GM18499 (cell line): ENCODE measurements around the gene NIFK.
"Not testable (repeated sequence)": the region's sequence is repeated elsewhere in the genome, so short reads cannot be mapped to it uniquely, and the experiment has no call there.

ENCODE experiments used
- ATAC-seq: cut with Tn5 transposase; IDR thresholded peaks from one replicate; pipeline ENCODE4 v1.9.1; 2021; ENCODE audit warnings: moderate number of reproducible peaks; ENCODE audit not compliant: insufficient read depth, unreplicated experiment

Gene NIFK

DNA sequence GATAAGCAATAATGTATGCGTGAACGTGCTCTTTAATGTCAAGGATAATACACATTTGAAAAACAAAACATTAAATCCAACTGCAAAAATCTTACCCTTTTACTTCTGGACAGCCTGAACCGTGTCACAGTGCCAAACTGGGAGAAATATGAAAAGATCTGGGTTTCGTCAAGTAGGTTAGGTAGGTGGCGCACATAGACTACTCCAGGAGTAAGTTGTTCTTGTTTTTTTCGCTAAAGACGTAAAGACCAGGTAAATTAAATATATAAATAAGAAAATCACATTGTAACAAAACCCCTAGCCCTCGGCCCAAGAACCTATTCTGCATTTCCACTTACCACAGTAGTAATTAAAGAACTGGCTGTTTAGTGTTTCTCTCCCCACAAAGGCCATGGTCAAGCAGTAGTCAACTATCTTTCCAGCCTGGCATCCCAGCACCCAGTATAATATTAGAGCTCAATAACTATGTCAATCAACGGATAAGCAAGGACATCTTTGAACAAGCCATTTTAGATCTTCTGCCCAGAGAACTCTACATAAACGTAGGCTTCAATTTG, 1.1 kb downstream of the NIFK start:
- ATAC-seq = no peak

GRCh38 chr2:121734544-121734943, 2.1 kb downstream of the NIFK start:
- ATAC-seq = not testable (repeated sequence)

- no peak for ATAC-seq
Observed at GRCh38 chr2:121731366-121731765, 5.3 kb downstream of the NIFK start.

- no peak for ATAC-seq
Observed at GRCh38 chr2:121727950-121728349, 8.7 kb downstream of the NIFK start.

GRCh38 chr2:121727332-121727731, 9.3 kb downstream of the NIFK start:
- ATAC-seq = no peak

DNA sequence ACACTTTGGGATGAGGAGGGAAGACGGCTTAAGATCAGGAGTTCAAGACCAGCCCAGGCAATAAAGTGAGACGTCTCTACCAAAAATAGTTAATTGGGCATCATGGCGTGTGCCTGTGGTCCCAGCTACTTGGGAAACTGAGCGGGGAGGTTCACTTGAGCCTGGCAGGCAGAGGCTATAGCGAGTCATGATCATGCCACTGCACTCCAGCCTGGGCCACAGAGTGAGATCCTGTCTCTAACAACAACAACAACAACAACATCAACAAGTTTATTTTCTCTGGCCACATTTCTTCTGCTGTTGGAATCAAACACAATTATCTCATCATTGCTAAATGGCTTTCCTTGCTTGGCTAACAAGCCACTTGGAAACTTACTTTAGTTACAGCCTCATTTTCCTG, 13.4 kb downstream of the NIFK start:
- ATAC-seq = no peak

GRCh38 chr2:121722479-121722878, 14.2 kb downstream of the NIFK start:
- no peak for ATAC-seq

GRCh38 chr2:121721926-121722325, 14.7 kb downstream of the NIFK start:
- ATAC-seq = no peak

GRCh38 chr2:121717529-121717928, 19.1 kb downstream of the NIFK start:
- no peak for ATAC-seq

DNA sequence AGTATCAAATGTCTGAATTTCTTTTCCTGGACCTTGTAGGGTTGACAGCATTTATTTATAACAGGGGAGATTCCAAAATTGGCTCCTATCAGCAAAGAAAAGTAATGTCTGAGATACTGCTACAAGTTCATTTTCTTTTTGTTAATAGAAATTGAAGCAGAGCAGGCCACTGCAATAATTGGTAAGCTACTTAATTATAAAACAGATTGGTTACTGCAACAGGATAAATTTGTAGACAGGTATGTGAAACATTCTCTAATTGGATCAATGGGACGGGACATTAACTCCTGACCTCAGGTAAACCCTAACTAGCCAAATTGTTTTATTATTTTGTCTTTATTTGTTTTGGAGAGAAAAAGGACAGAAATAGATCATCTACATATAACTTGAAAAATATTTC, 20.5 kb downstream of the NIFK start:
- ATAC-seq = no peak

GRCh38 chr2:121711481-121711880, 25.2 kb downstream of the NIFK start:
- ATAC-seq = not testable (repeated sequence)

- no peak for ATAC-seq
Observed at GRCh38 chr2:121710470-121711170, 26.1 kb downstream of the NIFK start.

GRCh38 chr2:121709776-121710469, 26.8 kb downstream of the NIFK start:
- no peak for ATAC-seq

GRCh38 chr2:121707920-121708361, 28.7 kb downstream of the NIFK start:
- ATAC-seq = no peak

DNA sequence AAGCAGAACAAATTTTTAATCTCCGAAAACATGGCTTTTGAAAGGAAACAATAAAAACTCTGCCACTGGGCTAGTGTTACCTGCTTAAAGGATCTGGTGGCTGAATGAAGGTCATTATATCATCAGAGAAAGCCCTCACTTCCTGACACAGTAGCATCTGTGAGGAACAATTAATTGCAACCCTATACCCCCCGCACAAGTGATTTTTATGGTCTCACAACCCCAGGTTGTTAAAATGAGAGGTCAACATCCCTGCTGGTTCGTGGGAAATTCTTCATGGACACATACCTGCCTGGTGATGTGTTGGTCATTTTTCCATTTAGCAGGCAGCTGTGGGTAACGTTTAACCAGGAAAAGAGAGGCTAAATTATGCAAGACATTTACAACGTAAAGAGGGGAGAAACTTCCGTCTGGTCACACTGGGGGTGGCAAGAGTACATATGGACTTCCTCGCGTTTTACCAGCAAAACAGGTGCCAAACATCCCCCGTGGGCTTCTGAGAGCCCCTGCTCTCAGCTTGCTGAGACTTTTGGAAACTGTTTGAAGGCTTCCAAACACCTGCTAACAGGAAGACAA, 29.2 kb downstream of the NIFK start:
- no peak for ATAC-seq

DNA sequence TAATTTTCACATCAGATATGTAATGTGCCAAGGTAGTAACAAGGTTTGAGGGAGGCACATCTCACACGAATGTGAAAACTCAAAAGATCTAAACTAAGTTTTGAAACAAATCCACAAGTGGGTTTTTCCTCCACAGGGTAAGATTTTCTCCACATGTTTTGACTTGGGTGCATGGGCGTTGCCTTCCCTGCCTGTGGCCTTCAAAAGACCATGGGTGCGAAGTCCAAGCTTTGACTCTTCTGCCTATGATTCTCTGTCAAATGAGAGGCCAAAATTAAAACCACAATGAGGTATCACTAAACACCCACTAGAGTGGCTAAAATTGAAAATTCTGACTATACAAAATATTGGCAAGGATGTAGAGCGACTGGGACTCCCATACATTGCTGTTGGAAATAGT, 30.7 kb downstream of the NIFK start:
- ATAC-seq = no peak

- ATAC-seq = no peak
Observed at GRCh38 chr2:121705390-121705789, 31.3 kb downstream of the NIFK start.

- ATAC-seq = not testable (repeated sequence)
Observed at GRCh38 chr2:121701761-121702160, 34.9 kb downstream of the NIFK start.

GRCh38 chr2:121699421-121700333, 37.0 kb downstream of the NIFK start:
- ATAC-seq = peak; percentile 96

- no peak for ATAC-seq
Observed at GRCh38 chr2:121698318-121698930, 38.3 kb downstream of the NIFK start.
